SH-SY5Y (cell line): ENCODE results near the gene E2F4.

Experiments used
- GATA2 ChIP-seq: IDR thresholded peaks from 2 replicates; pipeline ENCODE4 v1.6.1; 2011; ENCODE audit warnings: mild to moderate bottlenecking, low read depth, low read length
- GATA3 ChIP-seq: IDR thresholded peaks from 2 replicates; pipeline ENCODE4 v1.6.1; 2011; ENCODE audit warnings: low read depth, mild to moderate bottlenecking, low read length, moderate library complexity

DNA sequence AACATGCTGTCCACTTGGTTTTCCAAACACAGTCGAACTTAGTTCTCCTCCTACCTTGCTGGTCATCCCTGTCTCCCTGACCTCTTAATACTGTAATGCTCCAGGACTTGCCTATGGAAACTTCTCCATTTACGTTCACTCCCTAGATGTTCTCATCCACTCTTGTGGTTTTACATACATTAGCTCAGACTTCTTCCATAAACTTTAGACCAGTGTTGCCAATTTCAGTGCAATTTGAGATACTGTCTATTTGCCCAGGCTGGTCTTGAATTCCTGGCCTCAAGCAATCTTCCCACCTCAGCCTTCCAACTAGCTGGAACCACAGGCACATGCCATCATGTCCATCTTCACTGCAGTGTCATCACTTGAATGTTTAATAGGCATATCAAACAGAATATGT lies 9.7 kb upstream of the E2F4 start:
- TF ChIP-seq GATA2 (no peak), GATA3 (no peak)
